CD4-positive, alpha-beta T cell treated with Interleukin-2 at 100 ng/mL for 4 hours (primary cell): ENCODE measurements around the gene IPP.
"Not testable (repeated sequence)": the region's sequence is repeated elsewhere in the genome, so short reads cannot be mapped to it uniquely, and the experiment has no call there.

Source experiments
- DNase-seq: peaks from one replicate; pipeline ENCODE4 v3.0.0-alpha.2; 2020; ENCODE audit warnings: low spot score

The IPP gene

DNA sequence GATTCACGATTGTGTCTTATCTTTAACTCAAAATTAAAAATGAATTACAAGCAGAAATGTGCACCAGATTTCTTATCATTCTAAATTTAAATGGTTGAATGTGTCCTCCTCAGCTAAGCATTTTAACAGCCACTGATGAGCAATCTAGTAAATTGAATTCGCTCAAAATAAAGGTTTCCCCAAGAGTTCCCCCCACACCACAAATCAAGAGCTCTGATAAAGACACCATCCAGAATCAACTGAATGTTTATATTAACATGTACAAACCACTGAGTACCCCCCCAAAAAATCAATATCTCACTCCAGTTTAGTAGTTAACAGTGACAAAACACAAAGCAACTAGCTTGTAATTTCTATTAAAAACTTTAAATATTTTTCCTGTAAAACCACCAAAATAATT, 66.1 kb downstream of the IPP start:
- no peak for DNase-seq

GRCh38 chr1:45682942-45683341, 67.5 kb downstream of the IPP start:
- DNase-seq: no peak

DNA sequence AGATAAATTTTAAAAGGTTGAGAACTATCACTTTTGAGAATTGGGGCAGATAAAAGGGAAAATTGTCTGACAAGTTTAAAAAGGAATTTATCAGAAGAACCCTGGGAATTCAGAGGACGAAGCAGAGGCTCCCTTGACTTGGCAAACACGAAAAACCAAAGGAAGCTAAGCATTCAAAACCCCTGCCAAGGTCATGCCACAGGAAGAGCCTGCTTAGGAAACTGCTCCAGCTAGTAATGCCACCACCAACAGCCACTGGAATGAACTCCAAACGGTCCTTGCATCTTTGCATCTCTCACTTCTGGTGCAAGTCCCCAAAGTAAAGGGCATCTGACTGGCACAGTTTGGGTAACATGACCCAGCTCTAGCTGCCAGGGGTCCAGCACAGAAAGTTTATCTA, 71.3 kb downstream of the IPP start:
- DNase-seq: no peak

GRCh38 chr1:45678489-45678888, 72.0 kb downstream of the IPP start:
- no peak for DNase-seq

- no peak for DNase-seq
Measured at GRCh38 chr1:45677751-45678245, 72.7 kb downstream of the IPP start.

DNA sequence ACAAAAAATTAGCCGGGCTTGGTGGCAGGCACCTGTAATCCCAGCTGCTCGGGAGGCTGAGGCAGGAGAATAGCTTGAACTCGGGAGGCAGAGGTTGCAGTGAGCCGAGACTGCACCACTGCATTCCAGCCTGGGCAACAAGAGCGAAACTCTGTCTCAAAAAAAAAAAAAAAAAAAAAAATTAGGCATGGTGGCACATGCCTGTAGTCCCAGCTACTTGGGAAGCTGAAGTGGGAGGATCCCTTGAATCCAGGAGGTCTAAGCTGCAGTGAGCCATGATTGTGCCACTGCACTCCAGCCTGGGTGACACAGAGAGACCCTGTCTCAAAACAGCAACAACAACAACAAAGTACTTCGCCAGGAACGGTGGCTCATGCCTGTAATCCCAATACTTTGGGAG, 73.9 kb downstream of the IPP start:
- DNase-seq: not testable (repeated sequence)

DNA sequence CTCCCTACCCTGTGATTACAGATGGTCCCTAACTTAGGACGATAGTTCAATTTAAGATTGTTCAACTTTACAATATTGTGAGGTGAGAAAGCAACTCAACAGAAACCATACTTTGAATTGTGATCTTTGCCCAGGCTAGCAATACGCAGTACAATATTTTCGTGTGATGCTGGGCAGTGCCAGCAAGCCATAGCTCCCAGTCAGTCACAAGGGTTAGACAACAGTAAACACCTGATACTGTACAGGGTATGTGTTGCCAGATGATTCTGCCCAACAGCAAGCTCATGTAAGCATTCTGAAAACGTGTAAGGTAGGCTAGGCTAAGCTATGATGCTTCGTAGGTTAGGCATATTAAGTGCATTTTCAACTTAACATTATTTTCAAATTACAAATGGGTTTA, 76.0 kb downstream of the IPP start:
- no peak for DNase-seq

GRCh38 chr1:45673956-45674355, 76.5 kb downstream of the IPP start:
- no peak for DNase-seq

DNA sequence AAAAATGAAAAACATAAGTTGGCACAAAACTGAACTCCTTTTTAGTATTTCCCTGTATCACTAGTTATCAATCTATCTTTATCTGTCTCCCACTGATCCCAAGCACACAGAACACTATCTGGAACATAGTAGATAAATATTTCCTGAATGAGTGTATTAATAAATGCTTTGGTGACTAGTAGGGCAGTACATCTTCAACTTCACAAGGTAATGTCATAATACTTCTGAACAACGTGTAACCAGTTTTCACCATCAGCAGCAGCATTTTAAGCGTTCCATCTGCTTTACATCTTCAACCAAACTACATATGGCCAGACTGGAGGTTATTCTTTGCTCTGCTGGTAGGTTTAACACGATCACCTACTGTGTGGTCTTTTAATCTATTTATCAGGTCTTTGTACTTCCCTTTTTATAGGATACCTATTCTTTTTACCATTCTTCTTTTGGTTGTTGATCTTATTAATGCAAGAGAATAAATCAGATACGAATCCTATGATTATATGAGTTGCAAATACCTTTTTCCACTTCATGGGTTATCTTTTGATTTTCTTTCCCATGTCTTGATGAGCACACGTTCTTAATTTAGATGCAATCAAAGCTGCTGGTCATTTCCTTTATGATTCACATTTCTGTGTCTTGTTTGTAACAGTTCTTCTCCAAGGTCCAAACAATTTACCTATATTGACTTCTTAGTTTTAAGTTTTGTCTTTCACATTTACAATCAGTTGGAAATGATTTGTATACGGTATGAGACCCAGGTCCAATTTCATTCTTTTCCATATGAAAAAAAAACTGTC, 80.4 kb downstream of the IPP start:
- no peak for DNase-seq

DNA sequence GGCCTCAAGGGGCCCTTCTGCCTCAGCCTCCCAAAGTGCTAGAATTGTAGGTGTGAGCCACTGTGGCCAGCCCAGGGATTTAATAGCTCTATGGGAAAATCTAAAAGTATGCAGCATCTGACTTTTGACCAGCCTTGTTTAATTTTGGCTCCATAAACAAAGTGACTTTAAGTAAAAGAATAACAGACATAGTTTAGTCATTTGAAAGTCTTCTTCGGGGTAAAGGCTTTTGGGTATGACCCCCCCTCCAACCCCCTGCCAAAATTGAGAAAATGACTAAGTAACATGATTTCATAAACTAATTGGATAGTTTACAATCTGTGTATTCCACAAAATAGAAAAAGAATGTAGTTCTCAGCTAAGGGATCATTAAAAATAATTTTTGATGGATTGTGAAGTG, 81.1 kb downstream of the IPP start:
- no peak for DNase-seq

- no peak for DNase-seq
Measured at GRCh38 chr1:45668526-45668925, 81.9 kb downstream of the IPP start.

DNA sequence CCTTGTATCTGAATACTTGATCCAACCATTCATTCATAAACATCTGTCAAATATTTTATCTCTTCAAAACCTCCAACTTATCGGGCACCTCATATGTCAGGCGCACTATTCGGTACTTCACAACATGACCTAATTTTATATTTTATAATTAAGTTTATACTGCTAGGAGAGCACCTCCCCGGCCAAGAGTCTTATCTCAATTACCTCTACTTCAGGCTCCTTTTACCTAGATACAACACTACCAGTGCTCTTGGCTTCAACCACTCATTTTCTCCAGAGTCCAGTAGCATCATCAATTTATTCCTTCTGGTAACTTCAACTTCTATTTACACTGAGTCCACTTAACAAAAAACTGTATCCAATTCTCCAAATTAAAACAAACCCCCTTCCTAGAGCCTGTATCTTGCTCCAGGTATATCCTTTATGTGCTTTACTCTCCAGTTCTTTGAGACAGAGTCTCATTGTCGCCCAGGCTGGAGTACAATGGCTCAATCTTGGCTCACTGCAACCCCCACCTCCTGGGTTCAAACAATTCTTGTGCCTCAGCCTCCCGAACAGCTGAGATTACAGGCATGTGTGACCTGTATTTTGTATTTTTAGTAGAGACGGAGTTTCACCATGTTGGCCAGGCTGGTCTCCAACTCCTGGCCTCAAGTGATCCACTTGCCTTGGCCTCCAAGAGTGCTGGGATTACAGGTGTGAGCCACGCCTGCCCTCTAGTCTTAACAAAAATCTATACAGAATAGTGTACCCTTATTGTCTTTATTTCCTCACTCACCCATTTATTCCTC, 82.9 kb downstream of the IPP start:
- DNase-seq: no peak

DNA sequence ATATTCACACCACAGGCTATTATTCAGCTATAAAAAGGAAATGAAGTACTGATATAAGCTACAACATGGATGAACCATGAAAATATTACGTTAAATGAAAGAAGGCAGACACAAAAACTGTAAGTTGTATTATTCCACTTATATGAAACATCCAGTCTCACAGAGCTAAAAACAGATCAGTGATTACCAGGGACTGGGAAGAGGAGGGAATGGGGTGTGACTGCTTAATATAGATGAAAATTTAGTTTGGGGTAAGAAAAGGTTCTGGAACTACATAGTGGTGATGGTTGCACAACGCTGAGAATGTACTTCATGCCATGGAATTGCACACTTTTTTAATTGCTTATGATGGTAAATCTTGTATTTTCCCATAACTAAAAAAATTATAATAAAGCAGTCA, 83.6 kb downstream of the IPP start:
- no peak for DNase-seq

DNA sequence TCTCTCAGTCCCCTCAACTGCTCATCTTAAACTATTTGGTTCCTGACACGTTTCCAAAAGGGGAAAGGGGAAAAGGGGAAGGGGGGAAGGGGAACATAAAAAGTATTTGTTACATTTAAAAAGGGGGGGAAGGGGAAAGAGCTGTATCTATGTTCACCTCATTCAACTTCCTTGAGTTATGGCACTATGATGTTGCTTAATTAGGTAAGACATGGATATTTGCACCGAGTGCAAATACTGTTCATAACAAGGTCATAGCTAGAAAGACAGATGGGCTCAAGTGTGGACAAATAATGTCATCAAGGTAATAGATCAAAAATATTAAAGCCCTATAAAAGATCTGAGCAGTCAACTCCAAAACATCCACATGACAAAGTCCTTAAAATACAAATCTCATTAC, 90.1 kb downstream of the IPP start:
- DNase-seq: no peak

GRCh38 chr1:45659222-45659621, 91.2 kb downstream of the IPP start:
- DNase-seq: no peak

DNA sequence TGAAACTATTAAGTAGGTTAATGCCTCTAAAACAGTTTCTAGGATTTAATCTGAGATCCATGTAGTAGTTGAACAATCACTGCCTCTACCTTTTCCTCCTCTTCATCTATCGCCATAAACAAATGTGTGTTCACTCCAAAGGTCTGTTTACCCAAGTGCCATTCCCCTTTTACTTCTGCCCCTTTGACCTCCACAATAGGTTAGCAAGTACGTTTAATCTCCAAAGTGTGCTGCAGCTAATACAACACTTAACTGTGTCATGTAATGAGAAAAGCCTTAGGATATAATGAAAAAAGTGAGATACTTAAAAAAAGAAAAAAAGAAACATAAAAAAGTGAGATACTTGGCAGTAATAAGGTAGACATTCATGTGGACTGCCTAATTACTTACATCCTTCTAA, 92.3 kb downstream of the IPP start:
- no peak for DNase-seq

GRCh38 chr1:45656573-45657226, 93.8 kb downstream of the IPP start:
- DNase-seq: no peak

DNA sequence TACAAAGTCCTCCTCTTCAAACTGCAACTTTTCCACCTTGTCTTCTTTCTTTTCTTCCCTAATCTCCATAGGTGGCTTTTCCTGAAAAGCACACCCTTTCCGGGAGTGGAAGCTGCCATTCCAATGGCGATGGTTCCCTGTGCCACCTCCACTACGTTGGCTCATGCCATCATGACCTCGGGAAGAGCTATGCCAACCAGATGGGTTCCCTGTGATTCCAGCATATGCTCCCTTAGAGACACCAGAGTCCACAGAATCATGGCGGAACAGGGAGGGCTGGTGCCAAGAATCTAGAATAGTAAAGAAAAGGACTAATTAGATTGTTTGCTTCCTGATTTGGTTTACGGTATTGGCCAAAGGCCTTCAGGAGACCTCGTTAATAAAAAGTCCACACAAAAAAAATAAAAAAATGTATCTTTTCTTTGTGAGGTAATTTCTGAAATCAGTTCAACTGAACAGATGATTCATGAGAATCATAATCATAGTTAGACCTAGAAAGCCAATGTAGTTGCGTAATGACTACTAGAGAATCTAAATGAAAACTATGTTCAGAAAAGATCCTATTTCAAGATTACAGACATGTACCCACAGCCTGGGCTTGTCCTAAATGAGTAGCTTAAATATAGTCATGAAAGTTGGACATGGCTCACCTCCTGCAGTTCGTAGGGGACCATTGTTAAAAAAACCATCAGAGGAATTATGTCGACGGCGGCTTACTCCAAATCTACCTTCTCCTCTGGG, 95.7 kb downstream of the IPP start:
- no peak for DNase-seq
